ENCODE results near the gene BIN2.

DNA sequence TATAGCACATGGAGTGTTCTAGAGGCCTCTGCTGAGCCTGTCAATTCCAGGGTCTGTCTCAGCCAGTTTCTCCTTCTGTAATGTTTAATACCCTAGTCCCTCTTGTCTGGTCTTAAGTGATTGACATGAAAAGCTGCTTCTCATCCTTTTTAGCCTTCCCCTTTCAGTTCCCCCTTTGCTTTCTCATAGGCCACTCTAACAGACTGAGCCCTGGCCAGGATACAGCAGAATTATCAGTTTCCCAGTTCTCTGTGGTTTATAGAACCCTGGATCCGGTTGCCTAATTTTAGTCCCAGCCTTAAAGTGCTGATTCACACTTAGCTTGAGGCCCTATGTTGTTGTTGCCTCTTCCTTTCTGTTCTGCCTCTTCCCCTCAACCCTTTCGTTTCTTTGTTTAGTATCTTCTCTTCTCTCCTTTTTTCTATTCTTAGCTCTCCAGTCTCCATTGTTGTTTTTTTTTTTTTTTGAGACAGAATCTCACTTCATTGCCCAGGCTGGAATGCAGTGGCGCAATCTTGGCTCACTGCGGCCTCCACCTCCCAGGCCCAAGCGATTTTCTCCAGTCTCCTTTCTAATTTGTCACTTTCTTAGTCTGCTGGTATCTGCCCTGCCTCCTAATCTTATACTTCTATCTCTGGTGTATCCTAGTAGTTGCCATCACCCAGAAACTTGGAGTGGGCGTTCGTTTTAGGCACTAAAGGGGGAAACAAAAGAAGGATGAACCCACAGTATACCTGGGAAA, 2.9 kb upstream of the BIN2 start:
- TF ChIP-seq, protein P1, sequence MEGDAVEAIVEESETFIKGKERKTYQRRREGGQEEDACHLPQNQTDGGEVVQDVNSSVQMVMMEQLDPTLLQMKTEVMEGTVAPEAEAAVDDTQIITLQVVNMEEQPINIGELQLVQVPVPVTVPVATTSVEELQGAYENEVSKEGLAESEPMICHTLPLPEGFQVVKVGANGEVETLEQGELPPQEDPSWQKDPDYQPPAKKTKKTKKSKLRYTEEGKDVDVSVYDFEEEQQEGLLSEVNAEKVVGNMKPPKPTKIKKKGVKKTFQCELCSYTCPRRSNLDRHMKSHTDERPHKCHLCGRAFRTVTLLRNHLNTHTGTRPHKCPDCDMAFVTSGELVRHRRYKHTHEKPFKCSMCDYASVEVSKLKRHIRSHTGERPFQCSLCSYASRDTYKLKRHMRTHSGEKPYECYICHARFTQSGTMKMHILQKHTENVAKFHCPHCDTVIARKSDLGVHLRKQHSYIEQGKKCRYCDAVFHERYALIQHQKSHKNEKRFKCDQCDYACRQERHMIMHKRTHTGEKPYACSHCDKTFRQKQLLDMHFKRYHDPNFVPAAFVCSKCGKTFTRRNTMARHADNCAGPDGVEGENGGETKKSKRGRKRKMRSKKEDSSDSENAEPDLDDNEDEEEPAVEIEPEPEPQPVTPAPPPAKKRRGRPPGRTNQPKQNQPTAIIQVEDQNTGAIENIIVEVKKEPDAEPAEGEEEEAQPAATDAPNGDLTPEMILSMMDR (IDR thresholded peaks at IDR 0.05): no peak
- TF ChIP-seq POLR2A (IDR thresholded peaks at IDR 0.05) (no peak), POLR2AphosphoS5 (IDR thresholded peaks at IDR 0.05) (no peak)
